Cerebellar nuclear complex (tissue), 1 donor: Measurements from ENCODE around the gene CDH7.

Source experiments
- DNase-seq, 2 experiments: peaks; one replicate each; lab custom pipeline; 2025; lab: John Stamatoyannopoulos, UW

The CDH7 gene

GRCh38 chr18:65907281-65907680 is 156.5 kb downstream of the CDH7 start:
- DNase-seq, result no peak

GRCh38 chr18:65919018-65919417 is 168.2 kb downstream of the CDH7 start:
- no peak for DNase-seq

DNA sequence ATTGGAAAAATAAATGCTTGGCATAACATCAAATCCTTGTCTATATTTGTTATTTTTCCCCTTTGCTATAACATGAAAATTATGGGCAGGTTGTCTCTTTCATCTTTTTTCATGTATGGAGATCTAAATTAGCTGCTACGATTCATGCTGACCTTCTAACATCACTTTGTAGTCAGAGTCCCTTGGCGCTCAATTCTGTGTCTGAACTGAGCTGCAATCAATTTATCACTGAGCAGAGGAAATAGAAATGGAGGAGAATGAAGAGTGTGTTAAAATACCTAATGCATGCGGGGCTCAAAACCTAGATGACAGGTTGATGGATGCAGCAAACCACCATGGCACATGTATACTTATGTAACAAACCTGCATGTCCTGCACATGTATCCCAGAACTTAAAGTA is 168.9 kb downstream of the CDH7 start:
- no peak for DNase-seq

- no peak for DNase-seq
Measured at GRCh38 chr18:65922103-65922502, 171.3 kb downstream of the CDH7 start.

GRCh38 chr18:65924904-65925303 is 174.1 kb downstream of the CDH7 start:
- DNase-seq, result no peak

DNA sequence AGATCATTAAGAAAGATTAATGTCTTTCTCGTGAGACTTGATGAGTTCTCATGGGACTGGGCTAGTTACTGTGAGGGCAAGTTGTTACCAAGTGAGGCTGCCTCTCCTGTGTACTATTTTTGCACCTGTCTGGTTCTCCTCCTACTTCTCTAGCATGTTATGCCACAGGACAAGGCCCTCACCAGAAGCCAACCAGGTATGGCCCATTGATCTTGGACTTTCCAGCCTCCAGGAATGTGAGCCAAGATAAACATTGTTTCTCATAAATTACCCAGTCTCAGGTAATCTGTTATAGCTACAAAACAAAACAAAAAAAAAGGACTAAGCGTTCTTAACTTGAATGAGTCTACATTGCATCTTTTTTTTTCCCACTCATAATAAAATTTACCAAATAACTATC is 184.1 kb downstream of the CDH7 start:
- no peak for DNase-seq

GRCh38 chr18:65936678-65937077 is 185.9 kb downstream of the CDH7 start:
- no peak for DNase-seq

GRCh38 chr18:65937180-65937579 is 186.4 kb downstream of the CDH7 start:
- no peak for DNase-seq

- no peak for DNase-seq
Measured at GRCh38 chr18:65938592-65939372, 188.0 kb downstream of the CDH7 start.
